GM19452 (cell line): ENCODE data around the gene CFAP61.

Source experiments
- ATAC-seq: cut with Tn5 transposase; IDR thresholded peaks from one replicate; pipeline ENCODE4 v1.9.1; 2021; ENCODE audit not compliant: unreplicated experiment

The CFAP61 gene

DNA sequence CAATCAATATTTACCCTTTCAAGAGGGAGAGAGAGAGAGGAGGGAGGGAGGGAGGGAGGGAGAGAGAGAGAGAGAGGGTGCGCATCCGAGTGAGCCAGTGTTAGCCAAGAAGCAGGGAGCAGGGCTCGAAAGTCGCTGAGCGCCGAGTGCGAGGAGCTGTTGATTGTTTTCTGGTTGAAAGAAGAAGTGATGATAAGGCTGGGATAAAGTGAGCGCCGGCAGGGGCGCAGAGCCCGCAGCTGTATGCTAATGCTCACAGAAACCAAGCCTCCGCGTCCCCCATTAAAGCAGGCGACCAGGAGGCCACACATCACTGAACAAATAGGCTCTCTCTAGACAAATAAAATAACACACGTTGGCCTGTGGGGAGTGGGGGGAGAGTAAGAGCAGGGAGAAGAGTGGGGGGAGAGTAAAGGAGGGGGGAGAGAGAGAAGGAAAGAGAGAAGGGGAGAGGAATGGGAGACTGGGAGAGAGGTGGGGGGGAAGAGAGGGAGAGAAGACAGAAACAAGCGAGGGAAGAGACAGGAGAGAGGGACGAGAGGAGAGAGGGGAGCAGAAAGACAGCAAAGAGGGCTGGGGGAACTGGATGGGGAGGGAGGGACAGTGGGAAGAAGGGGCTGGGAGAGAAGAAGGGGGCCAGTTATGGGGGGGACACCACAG is 310.6 kb downstream of the CFAP61 start:
- no peak for ATAC-seq

- no peak for ATAC-seq
Measured at GRCh38 chr20:20363434-20363798, 311.1 kb downstream of the CFAP61 start.

- no peak for ATAC-seq
Measured at GRCh38 chr20:20363799-20364592, 311.7 kb downstream of the CFAP61 start.

DNA sequence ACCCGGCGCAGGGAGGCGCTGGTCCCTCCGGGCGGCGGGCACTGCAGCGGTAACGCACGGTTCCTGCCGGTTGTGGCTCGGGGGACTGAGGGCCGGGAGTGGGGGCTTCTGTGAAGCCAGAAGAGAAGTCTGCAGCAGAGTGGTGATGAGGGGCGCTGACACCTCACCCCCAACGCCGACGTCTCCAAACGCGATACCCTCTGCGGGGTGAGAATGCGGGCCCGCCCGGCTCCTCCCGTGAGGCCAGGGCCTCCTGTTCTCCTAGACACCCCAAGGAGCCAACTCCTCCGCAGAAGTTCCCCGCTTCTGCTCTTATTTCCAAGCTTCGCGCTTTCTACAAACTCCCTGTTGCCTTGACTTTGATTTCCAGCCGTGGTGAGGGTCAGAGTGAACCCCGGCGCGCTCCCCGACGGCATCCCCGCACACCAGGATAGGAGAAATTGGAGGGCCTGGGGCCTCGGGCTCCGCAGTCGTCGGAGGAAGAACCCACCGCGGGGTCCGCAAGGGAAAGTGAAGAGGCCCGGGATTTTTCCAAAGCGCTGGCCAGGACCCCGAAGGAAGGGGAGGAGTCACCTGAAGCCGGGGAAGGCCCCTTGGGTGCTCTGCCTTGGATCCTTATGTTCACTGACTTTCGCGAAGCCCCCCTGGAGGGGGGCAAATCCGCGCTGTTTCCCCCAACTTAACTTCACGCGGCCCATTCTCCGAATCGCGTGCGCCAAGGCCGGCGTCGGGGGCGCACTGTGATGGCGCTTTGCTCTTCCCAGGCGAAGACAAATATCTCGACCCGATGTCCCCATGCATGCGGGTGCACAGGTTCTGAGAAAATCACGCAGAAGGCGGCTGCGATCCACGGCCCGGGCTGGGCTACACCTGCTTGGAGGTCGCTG is 312.5 kb downstream of the CFAP61 start:
- ATAC-seq, result no peak

- no peak for ATAC-seq
Measured at GRCh38 chr20:20365480-20366161, 313.3 kb downstream of the CFAP61 start.

GRCh38 chr20:20366551-20366875 is 314.2 kb downstream of the CFAP61 start:
- ATAC-seq, result no peak

- ATAC-seq, result no peak
Measured at GRCh38 chr20:20366876-20367574, 314.7 kb downstream of the CFAP61 start.

- no peak for ATAC-seq
Measured at GRCh38 chr20:20367575-20368417, 315.5 kb downstream of the CFAP61 start, which contains the start of gene INSM1. TSS of gene INSM1 (plus strand) at chr20:20368104. CDS start at chr20:20368268, 164 bp downstream.

GRCh38 chr20:20368418-20369249 is 316.3 kb downstream of the CFAP61 start:
- ATAC-seq, result no peak

GRCh38 chr20:20369250-20370093 is 317.1 kb downstream of the CFAP61 start:
- ATAC-seq, result no peak

DNA sequence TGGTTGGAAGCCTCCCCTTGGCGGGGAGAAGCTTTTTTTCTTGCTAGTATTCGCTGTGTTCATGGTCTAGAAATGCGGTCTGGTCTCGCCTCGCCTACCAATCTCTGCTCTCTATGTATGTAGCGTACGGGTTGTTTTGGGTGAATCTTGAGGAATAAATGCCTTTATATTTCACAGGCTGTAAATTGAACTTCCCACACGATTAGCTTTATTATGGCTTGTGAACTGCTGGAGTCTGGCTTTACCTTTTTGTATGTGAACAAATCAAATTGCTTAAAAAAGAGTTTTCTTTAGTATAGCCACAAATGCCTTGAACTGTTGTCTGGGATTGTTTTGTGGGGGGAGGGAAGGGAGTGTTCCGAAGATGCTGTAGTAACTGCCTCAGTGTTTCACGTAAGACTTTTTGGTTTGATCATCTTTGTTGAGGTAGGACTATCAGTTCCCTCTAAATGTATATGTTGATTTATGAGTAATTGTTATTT is 317.8 kb downstream of the CFAP61 start:
- ATAC-seq, result no peak

DNA sequence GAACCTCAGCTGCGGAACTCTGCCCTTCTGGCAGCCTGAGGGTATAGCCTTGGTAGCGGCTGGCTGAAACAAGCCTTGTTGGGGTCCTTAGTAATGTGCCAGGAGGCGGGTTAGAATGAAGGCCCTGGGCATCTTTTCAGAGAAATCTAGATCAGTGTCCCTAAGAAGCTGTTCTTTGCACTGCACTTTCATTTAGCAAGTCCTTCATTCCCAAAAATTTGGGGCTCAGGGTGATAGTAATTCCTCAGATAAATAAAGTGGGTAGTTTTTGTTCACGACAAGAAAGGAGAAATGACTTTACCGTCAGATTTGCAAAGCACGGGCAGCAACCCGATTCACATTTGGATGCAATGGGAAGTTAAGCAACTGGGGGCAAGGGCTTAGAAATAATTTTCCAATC is 318.8 kb downstream of the CFAP61 start:
- no peak for ATAC-seq

GRCh38 chr20:20371681-20372080 is 319.3 kb downstream of the CFAP61 start:
- ATAC-seq, result no peak

DNA sequence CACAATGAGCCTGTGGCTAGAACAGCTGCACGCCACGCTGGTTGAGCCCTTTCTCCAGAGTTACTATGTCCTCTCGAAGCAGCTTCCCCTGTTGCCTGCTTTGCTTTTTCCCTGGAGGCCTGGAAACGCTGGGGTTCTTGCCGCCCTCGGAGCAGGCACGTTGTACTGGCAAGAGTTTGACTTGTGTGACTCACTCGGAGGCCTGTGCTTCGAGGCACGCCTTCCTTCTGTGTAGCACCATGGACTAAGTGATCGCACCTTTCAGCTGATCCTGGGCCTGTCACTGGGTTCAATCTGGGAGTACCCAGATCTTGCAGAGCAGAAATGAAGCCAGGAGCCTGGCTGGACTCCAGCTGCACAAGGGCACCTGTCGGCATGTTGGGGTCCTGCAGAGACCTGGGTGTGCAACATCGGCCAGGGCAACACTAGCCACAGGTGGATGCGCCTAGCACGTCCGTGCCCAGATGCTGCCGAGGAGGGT is 320.8 kb downstream of the CFAP61 start:
- no peak for ATAC-seq

DNA sequence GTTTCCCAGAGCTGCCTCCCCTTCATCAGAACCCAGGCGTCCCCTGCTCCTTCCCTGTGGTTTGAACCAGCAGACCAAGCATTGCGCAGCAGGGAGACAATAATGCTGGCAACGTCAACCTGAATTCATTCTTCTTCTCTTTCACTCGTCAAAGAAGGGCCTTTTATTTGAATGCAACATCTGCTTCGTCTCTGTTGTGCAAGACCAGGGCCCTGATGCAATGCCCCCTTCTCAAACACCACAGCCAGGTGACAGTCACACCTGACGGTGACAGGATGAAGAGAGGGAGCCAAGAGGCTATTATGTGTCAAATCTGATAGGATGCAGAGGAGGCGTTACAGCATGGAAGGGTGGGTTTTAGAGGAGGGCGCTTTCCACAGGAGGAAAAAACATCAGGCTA is 323.5 kb downstream of the CFAP61 start:
- ATAC-seq, result no peak

- ATAC-seq, result no peak
Measured at GRCh38 chr20:20386192-20386591, 333.9 kb downstream of the CFAP61 start.

DNA sequence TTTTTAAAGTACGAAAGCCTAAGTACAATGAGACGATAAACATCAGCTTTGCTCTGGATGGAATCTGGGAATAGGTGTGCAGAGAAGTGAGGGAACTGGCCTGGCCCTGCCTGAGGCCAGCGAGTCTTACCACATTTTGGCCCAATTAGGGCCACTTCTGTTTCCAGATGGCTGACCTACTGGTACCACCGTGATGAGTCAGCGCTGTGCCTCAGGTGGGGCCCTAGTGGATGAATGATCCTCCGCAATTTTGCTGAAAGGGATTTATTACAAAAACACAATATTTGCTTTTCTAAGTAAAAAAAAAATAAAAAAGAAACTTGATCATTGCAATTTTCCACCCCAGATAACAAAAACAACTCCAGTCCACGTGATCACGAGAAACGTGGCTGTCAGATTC is 338.1 kb downstream of the CFAP61 start:
- ATAC-seq, result no peak

DNA sequence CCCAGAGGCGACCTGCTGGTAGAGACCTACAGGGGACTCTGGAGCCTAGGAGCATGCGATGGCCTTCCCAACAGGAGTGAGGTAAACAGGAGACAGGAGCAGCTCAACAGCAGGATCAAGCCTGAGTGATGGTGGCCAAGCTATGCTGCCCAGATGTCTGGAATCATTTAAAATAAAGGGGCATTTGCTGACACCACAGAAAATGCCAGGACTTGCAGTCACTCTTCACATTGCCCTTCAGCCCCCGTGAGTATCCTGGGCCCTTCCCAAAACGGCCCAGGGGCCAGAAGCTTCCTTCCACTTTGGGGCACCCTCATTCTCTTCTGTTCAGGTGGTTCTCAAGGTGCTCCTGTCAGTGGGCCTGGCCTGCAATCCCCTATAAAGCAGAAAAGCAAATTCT is 338.8 kb downstream of the CFAP61 start:
- no peak for ATAC-seq
